Endothelial cell of umbilical vein (primary cell): Measurements from ENCODE around the gene STRN. TPM values are rescaled to one million over a fixed set of nuclear protein-coding genes. Genes with fewer than 3 reads are reported as not detected.

Source experiments
- BruUV-seq: library from RNA; stranded (reverse); fragments of 400-500 nt; replicated peaks from 2 replicates; lab custom pipeline; 2021; lab: Mats Ljungman, UMichigan
- CTCF ChIA-PET: fragments of 300-600, 350-600 bp; sonication (Branson Sonifier 250); formaldehyde crosslinking; loops from one replicate; lab custom pipeline; 2021; ENCODE audit warnings: antibody characterized with exemption, inconsistent platforms; lab: Charles Lee
- POLR2A ChIA-PET: fragments of 300-600, 350-600 bp; sonication (Branson Sonifier 250); formaldehyde crosslinking; loops from one replicate; lab custom pipeline; 2021; ENCODE audit warnings: antibody characterized with exemption, inconsistent platforms; lab: Charles Lee
- DNase-seq: peaks from one replicate; pipeline ENCODE4 v3.0.0-alpha.2; 2011; ENCODE audit warnings: low read depth, low spot score
- FAIRE-seq: peaks from 2 replicates; lab custom pipeline; 2011; peaks lifted over from hg19 to GRCh38; lab: Jason Lieb, UNC
- H2AFZ ChIP-seq: 2 replicates; pipeline ENCODE4 v1.6.0; 2012; ENCODE audit warnings: low read depth, low read length, control low read depth, inconsistent platforms
- H3K27ac ChIP-seq: 2 replicates; pipeline ENCODE4 v1.5.1; 2011; ENCODE audit warnings: low read depth, mild to moderate bottlenecking, control low read depth, low read length, moderate library complexity; ENCODE audit not compliant: insufficient read depth
- H3K27me3 ChIP-seq, 2 experiments: 2 replicates each; pipeline versions ENCODE4 v1.6.0 to v1.6.1; 2011; ENCODE audit warnings: low read length in 2 of 2, mixed read lengths in 1 of 2; ENCODE audit not compliant: control insufficient read depth in 2 of 2, insufficient read depth in 2 of 2
- H3K36me3 ChIP-seq, 2 experiments: 2 replicates in 1 of 2; 3 replicates in 1 of 2; pipeline ENCODE4 v1.5.1; 2011; ENCODE audit warnings: low read length in 2 of 2, mild to moderate bottlenecking in 1 of 2, moderate library complexity in 1 of 2; ENCODE audit not compliant: control insufficient read depth in 2 of 2, insufficient read depth in 2 of 2; ENCODE audit errors: extremely low read depth in 1 of 2
- H3K4me1 ChIP-seq: 3 replicates; pipeline ENCODE4 v1.5.1; 2011; ENCODE audit warnings: mild to moderate bottlenecking, low read length; ENCODE audit not compliant: control insufficient read depth, insufficient read depth; ENCODE audit errors: extremely low read depth
- H3K4me2 ChIP-seq: 2 replicates; pipeline ENCODE4 v1.6.1; 2011; ENCODE audit warnings: low read length, control low read depth, mixed read lengths; ENCODE audit not compliant: insufficient read depth
- H3K4me3 ChIP-seq, 3 experiments: fragments of 200-600 bp in 1 of 3; sonication (generic), shearing (Covaris generic) in 1 of 3; replicated peaks in 1 of 3; 2 replicates each; pipeline ENCODE4 v1.5.1; 2011 to 2016; ENCODE audit warnings: control low read depth in 3 of 3, low read length in 3 of 3, mild to moderate bottlenecking in 2 of 3, inconsistent platforms in 1 of 3, low read depth in 1 of 3, moderate library complexity in 1 of 3; ENCODE audit not compliant: insufficient read depth in 1 of 3
- H3K79me2 ChIP-seq: 2 replicates; pipeline ENCODE4 v1.6.0; 2012; ENCODE audit warnings: low read length, inconsistent platforms; ENCODE audit not compliant: control insufficient read depth, insufficient read depth
- H3K9ac ChIP-seq: replicated peaks from 2 replicates; pipeline ENCODE3; 2011; ENCODE audit warnings: low read length, control low read depth; ENCODE audit not compliant: insufficient read depth; ENCODE audit errors: extremely low read depth
- H3K9me1 ChIP-seq: replicated peaks from 3 replicates; pipeline ENCODE4 v1.6.0; 2011; ENCODE audit warnings: mild to moderate bottlenecking, low read length; ENCODE audit not compliant: control insufficient read depth, insufficient read depth; ENCODE audit errors: extremely low read depth
- H3K9me3 ChIP-seq: replicated peaks from 2 replicates; pipeline ENCODE4 v1.5.1; 2012; ENCODE audit warnings: low read length, inconsistent platforms; ENCODE audit not compliant: control insufficient read depth, insufficient read depth
- H4K20me1 ChIP-seq: replicated peaks from 2 replicates; pipeline ENCODE3; 2011; ENCODE audit warnings: mild to moderate bottlenecking, low read length; ENCODE audit not compliant: control insufficient read depth, insufficient read depth; ENCODE audit errors: extremely low read depth
- CTCF ChIP-seq, 2 donors: IDR thresholded peaks; 1 replicate in 1 of 2; 2 replicates in 1 of 2; pipeline ENCODE4 v1.5.1; 2011; ENCODE audit warnings: low read length in 2 of 2, mild to moderate bottlenecking in 2 of 2, moderate library complexity in 2 of 2, control low read depth in 1 of 2, inconsistent platforms in 1 of 2, low read depth in 1 of 2; ENCODE audit not compliant: insufficient read depth in 1 of 2; ENCODE audit errors: extremely low read depth in 1 of 2
- EZH2 ChIP-seq: IDR thresholded peaks from 2 replicates; pipeline ENCODE4 v1.6.1; 2012; ENCODE audit warnings: borderline replicate concordance, low read depth, mild to moderate bottlenecking, moderate library complexity, low read length, inconsistent platforms; ENCODE audit not compliant: severe bottlenecking
- FOS ChIP-seq: IDR thresholded peaks from 2 replicates; pipeline ENCODE4 v1.6.1; 2011; ENCODE audit warnings: mild to moderate bottlenecking, low read length, moderate library complexity, borderline replicate concordance; ENCODE audit not compliant: insufficient read depth
- GATA2 ChIP-seq: IDR thresholded peaks from 2 replicates; pipeline ENCODE4 v1.7.0; 2011; ENCODE audit warnings: low read depth, mild to moderate bottlenecking, moderate library complexity, mixed read lengths, low read length; ENCODE audit not compliant: insufficient read length, insufficient read depth
- JUN ChIP-seq: IDR thresholded peaks from 2 replicates; pipeline ENCODE4 v1.6.1; 2011; ENCODE audit warnings: borderline replicate concordance, low read depth; ENCODE audit not compliant: insufficient read length, insufficient read depth
- MYC ChIP-seq: IDR thresholded peaks from one replicate; pipeline ENCODE4 v1.6.1; 2011; ENCODE audit warnings: mild to moderate bottlenecking, low read depth, low read length
- POLR2AphosphoS5 ChIP-seq: IDR thresholded peaks from 2 replicates; pipeline ENCODE4 v1.6.1; 2012; ENCODE audit warnings: low read depth, mild to moderate bottlenecking, control low read depth, low read length, moderate library complexity; ENCODE audit not compliant: insufficient read depth
- dilution Hi-C: fragments of 300-500 bp; cut with MboI; formaldehyde crosslinking; loops from one replicate; pipeline ENCODE4 v1.15.0; 2019; ENCODE audit warnings: low sequenced_read_pairs; ENCODE audit not compliant: extremely low pct_ligation_motif_present
- intact Hi-C: fragments of 100-400 bp; cut with micrococcal nuclease; formaldehyde crosslinking; loops from one replicate; pipeline ENCODE4 v1.10.0; 2022
- polyA plus RNA-seq, 4 experiments: library from polyadenylated mRNA; depleted of rRNA in 3 of 4; stranded (reverse) in 3 of 4; unstranded in 1 of 4; fragments of >200 nt; gene quantifications; 2 replicates each; pipeline versions ENCODE4 v1.2.1 to v1.2.3, GENCODE V29; 2011 to 2012; ENCODE audit warnings: missing spikeins in 1 of 4
- total RNA-seq: library from RNA; stranded (reverse); gene quantifications from 2 replicates; pipeline ENCODE4 v1.2.3, GENCODE V29; 2021

Gene STRN
- total and polyA plus RNA-seq, 2 donors (not counting 3 experiments of a cell fraction or from before 2014, with no cell fraction given), result 6.7 to 33.4 TPM

- Histone ChIP-seq H3K79me2 (peaks cover 54% of the 10 kb centered on the region), H3K27ac (no peak overlapping the region), H3K27me3 (no peaks in the 10 kb centered on the region), H3K4me1 (peaks cover 19% of the 10 kb centered on the region), H3K4me2 (no peak overlapping the region), H3K36me3 (no peaks in the 10 kb centered on the region), H3K9me3 (no peaks in the 10 kb centered on the region), H2AFZ (no peak overlapping the region), H3K9ac (no peak overlapping the region), H3K9me1 (no peaks in the 10 kb centered on the region), H4K20me1 (no peaks in the 10 kb centered on the region), H3K4me3 (no peak overlapping the region)
- ChIA-PET POLR2A (no interaction called here), CTCF (no interaction called here)
- DNase-seq (no peak), FAIRE-seq (no peak)
- dilution Hi-C loops, result no loop called here
- intact Hi-C loops, result no loop called here
- no peak for TF ChIP-seq FOS
- TF ChIP-seq MYC, result no peak
- TF ChIP-seq EZH2, result no peak
- no peak for TF ChIP-seq CTCF (IDR thresholded peaks at IDR 0.05; ENCODE audit: extremely low read depth in 1 of 2, insufficient read depth in 1 of 2, low read depth in 1 of 2, low read length in 2 of 2)
- TF ChIP-seq POLR2AphosphoS5, result no peak
- TF ChIP-seq GATA2, result no peak
- TF ChIP-seq JUN, result no peak
- no TSS peak for BruUV-seq
Observed at GRCh38 chr2:36963106-36963505, 3.2 kb downstream of the STRN start.
